GM23338 (cell line): Measurements from ENCODE around the gene GIMAP7. TPM values are rescaled to one million over a fixed set of nuclear protein-coding genes. Genes with fewer than 3 reads are reported as not detected.

Experiments
- ATAC-seq: fragments of 200-7000 bp; cut with Tn5 transposase; 3 replicates; pipeline ENCODE4 v1.9.1; 2020
- DNase-seq: peaks from one replicate; pipeline ENCODE4 v3.0.0-alpha.2; 2015; ENCODE audit warnings: low spot score
- H2AFZ ChIP-seq: fragments of 200-600 bp; sonication (generic); 2 replicates; pipeline ENCODE4 v1.8.0; 2016; ENCODE audit warnings: antibody characterized with exemption, mild to moderate bottlenecking, moderate library complexity
- H3F3A ChIP-seq: fragments of 200-600 bp; sonication (generic); replicated peaks from 2 replicates; pipeline ENCODE4 v1.8.0; 2017; ENCODE audit warnings: antibody characterized with exemption, mixed run types, low read depth
- H3K27ac ChIP-seq: fragments of 200-600 bp; sonication (generic); 2 replicates; pipeline ENCODE4 v1.6.1; 2016; ENCODE audit warnings: low read depth
- H3K27me3 ChIP-seq: fragments of 200-600 bp; sonication (generic); 2 replicates; pipeline ENCODE4 v1.8.0; 2016; ENCODE audit warnings: mild to moderate bottlenecking, mixed run types, moderate library complexity; ENCODE audit not compliant: insufficient read depth
- H3K36me3 ChIP-seq: fragments of 200-600 bp; sonication (generic); 2 replicates; pipeline ENCODE4 v1.8.0; 2016; ENCODE audit warnings: mild to moderate bottlenecking; ENCODE audit not compliant: insufficient read depth
- H3K4me1 ChIP-seq: fragments of 200-600 bp; sonication (generic); 2 replicates; pipeline ENCODE4 v1.8.0; 2016; ENCODE audit warnings: mild to moderate bottlenecking, moderate library complexity; ENCODE audit not compliant: insufficient read depth
- H3K4me2 ChIP-seq: fragments of 200-600 bp; sonication (generic); 2 replicates; pipeline ENCODE4 v1.7.1; 2017; ENCODE audit warnings: mixed run types
- H3K4me3 ChIP-seq: fragments of 200-600 bp; sonication (generic); 2 replicates; pipeline ENCODE4 v1.6.1; 2016; ENCODE audit warnings: mixed run types
- H3K79me2 ChIP-seq: fragments of 200-600 bp; sonication (generic); replicated peaks from 2 replicates; pipeline ENCODE4 v1.8.0; 2017; ENCODE audit warnings: mild to moderate bottlenecking; ENCODE audit not compliant: insufficient read depth
- H3K9me2 ChIP-seq: fragments of 200-600 bp; sonication (generic); 2 replicates; pipeline ENCODE4 v1.8.0; 2017; ENCODE audit not compliant: insufficient read depth
- H4K20me1 ChIP-seq: fragments of 200-600 bp; sonication (generic); replicated peaks from 2 replicates; pipeline ENCODE4 v1.8.0; 2017; ENCODE audit warnings: mild to moderate bottlenecking; ENCODE audit not compliant: insufficient read depth
- H3K27ac Mint-ChIP-seq: 2 replicates; pipeline ENCODE4 v1.8.0; 2020; ENCODE audit warnings: inconsistent platforms, mild to moderate bottlenecking, moderate library complexity, mixed read lengths
- H3K27me3 Mint-ChIP-seq: 3 replicates; pipeline ENCODE4 v1.8.0; 2022; ENCODE audit warnings: low read depth, mild to moderate bottlenecking, moderate library complexity, mixed read lengths, inconsistent platforms; ENCODE audit not compliant: insufficient read depth, poor library complexity
- H3K36me3 Mint-ChIP-seq: 3 replicates; pipeline ENCODE4 v1.8.0; 2021; ENCODE audit warnings: low read depth, mild to moderate bottlenecking, inconsistent platforms, moderate library complexity, mixed read lengths
- H3K4me1 Mint-ChIP-seq: 3 replicates; pipeline ENCODE4 v1.8.0; 2020; ENCODE audit warnings: mild to moderate bottlenecking, inconsistent platforms, mixed read lengths
- H3K4me3 Mint-ChIP-seq: 3 replicates; pipeline ENCODE4 v1.8.0; 2021; ENCODE audit warnings: moderate library complexity, mild to moderate bottlenecking, inconsistent platforms, mixed read lengths
- H3K9me3 Mint-ChIP-seq: 3 replicates; pipeline ENCODE4 v1.8.0; 2020; ENCODE audit warnings: moderate library complexity, mild to moderate bottlenecking, inconsistent platforms, mixed read lengths
- CREB1 ChIP-seq: fragments of 250-450 bp; sonication (Bioruptor Pico); IDR thresholded peaks from 2 replicates; pipeline ENCODE4 v1.5.0; 2020; ENCODE audit warnings: low read depth, mild to moderate bottlenecking, moderate library complexity
- EZH2 ChIP-seq: fragments of 200-600 bp; sonication (generic); IDR thresholded peaks from one replicate; pipeline ENCODE4 v1.8.0; 2017; ENCODE audit warnings: antibody characterized with exemption, mild to moderate bottlenecking, low read depth; ENCODE audit not compliant: unreplicated experiment
- EZH2phosphoT487 ChIP-seq: fragments of 200-600 bp; sonication (generic); IDR thresholded peaks from one replicate; pipeline ENCODE4 v1.8.1; 2018; ENCODE audit warnings: antibody characterized with exemption; ENCODE audit not compliant: unreplicated experiment
- JUNB ChIP-seq: IDR thresholded peaks from one replicate; pipeline ENCODE4 v1.6.1; 2016; ENCODE audit warnings: antibody characterized with exemption; ENCODE audit not compliant: unreplicated experiment
- NANOG ChIP-seq: IDR thresholded peaks from 2 replicates; pipeline ENCODE4 v1.6.1; 2016; ENCODE audit warnings: antibody characterized with exemption, borderline replicate concordance
- POLR2AphosphoS5 ChIP-seq: IDR thresholded peaks from 2 replicates; pipeline ENCODE4 v1.6.1; 2016; ENCODE audit warnings: antibody characterized with exemption, low read depth
- STAT1 ChIP-seq: IDR thresholded peaks from one replicate; pipeline ENCODE4 v1.6.1; 2016; ENCODE audit warnings: antibody characterized with exemption; ENCODE audit not compliant: unreplicated experiment
- ZNF331 ChIP-seq: fragments of 250-450 bp; sonication (Bioruptor Pico); IDR thresholded peaks from 2 replicates; pipeline ENCODE4 v1.5.0; 2020; ENCODE audit warnings: low read depth, mild to moderate bottlenecking, moderate library complexity
- polyA plus RNA-seq: library from polyadenylated mRNA; unstranded; fragments of >200 nt; fragmentation: Nextera tagmentation; extraction: Ambion mirVana; gene quantifications from 2 replicates; pipeline ENCODE4 v1.2.1, GENCODE V29; 2016
- total RNA-seq: library from RNA; depleted of rRNA; stranded (reverse); fragments of >200 nt; shearing (Covaris generic); gene quantifications from 2 replicates; pipeline ENCODE4 v1.2.3, GENCODE V29; 2014
- TF ChIP-seq, protein P1 (sequence below): IDR thresholded peaks from one replicate; pipeline ENCODE4 v1.6.1; 2018; ENCODE audit warnings: antibody characterized with exemption; ENCODE audit not compliant: unreplicated experiment
- TF ChIP-seq, protein P2 (sequence below): IDR thresholded peaks from 2 replicates; pipeline ENCODE4 v1.6.1; 2016; ENCODE audit warnings: antibody characterized with exemption
- TF ChIP-seq, protein P3 (sequence below), 2 experiments: fragments of 200-600 bp in 1 of 2; sonication (generic) in 1 of 2; conservative IDR thresholded peaks; 2 replicates each; pipeline versions ENCODE4 v1.5.1 to v1.6.1; 2016 to 2017; ENCODE audit warnings: antibody characterized with exemption in 2 of 2, low read depth in 2 of 2, mild to moderate bottlenecking in 2 of 2, moderate library complexity in 1 of 2

Gene GIMAP7
- total and polyA plus RNA-seq, 2 experiments from 2014 or later: not detected

DNA sequence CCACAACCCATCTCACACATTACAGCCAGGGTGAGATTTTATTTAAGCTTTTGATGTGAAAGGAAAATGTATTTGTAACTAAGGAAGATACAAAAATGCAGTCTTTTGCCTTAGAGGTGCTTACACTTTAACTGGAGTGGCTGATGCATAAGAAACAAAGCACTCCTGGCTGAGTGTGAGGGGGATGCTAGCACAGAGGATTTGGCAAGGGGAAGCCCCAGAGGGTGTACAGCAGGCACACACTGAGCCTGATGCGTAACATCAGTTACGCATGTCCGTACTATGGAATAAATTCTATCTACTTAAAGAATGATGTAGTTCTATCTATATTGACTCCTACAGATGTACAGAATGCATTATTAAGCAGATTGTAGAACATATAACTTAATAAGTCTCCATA is 46.4 kb upstream of the GIMAP7 start:
- H3K4me3 Mint-ChIP-seq: no peak overlapping the region
- no peaks in the 10 kb centered on the region; the same call in 2 of the 3 replicates for H3K4me1 Mint-ChIP-seq
- no peaks in the 10 kb centered on the region for H3K79me2 ChIP-seq
- H4K20me1 ChIP-seq: no peaks in the 10 kb centered on the region
- H3K9me3 Mint-ChIP-seq: no peaks in the 10 kb centered on the region
- no peaks in the 10 kb centered on the region for H3K4me1 ChIP-seq
- 0 out of 2 replicates have a peak, but pooled peaks cover 7% of the 10 kb centered on the region for H3K27me3 ChIP-seq
- H3K27ac Mint-ChIP-seq: no peak overlapping the region
- no peaks in the 10 kb centered on the region for H3F3A ChIP-seq
- ATAC-seq (no peak), DNase-seq (no peak)
- H3K27ac ChIP-seq: no peak overlapping the region
- peaks cover 4% of the 10 kb centered on the region; the same call in 1 of the 2 replicates for H3K9me2 ChIP-seq
- TF ChIP-seq STAT1: no peak
- TF ChIP-seq ZNF331 (CRISPR knock-in tag): no peak
- TF ChIP-seq, protein P1, sequence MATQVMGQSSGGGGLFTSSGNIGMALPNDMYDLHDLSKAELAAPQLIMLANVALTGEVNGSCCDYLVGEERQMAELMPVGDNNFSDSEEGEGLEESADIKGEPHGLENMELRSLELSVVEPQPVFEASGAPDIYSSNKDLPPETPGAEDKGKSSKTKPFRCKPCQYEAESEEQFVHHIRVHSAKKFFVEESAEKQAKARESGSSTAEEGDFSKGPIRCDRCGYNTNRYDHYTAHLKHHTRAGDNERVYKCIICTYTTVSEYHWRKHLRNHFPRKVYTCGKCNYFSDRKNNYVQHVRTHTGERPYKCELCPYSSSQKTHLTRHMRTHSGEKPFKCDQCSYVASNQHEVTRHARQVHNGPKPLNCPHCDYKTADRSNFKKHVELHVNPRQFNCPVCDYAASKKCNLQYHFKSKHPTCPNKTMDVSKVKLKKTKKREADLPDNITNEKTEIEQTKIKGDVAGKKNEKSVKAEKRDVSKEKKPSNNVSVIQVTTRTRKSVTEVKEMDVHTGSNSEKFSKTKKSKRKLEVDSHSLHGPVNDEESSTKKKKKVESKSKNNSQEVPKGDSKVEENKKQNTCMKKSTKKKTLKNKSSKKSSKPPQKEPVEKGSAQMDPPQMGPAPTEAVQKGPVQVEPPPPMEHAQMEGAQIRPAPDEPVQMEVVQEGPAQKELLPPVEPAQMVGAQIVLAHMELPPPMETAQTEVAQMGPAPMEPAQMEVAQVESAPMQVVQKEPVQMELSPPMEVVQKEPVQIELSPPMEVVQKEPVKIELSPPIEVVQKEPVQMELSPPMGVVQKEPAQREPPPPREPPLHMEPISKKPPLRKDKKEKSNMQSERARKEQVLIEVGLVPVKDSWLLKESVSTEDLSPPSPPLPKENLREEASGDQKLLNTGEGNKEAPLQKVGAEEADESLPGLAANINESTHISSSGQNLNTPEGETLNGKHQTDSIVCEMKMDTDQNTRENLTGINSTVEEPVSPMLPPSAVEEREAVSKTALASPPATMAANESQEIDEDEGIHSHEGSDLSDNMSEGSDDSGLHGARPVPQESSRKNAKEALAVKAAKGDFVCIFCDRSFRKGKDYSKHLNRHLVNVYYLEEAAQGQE: no peak
- TF ChIP-seq POLR2AphosphoS5: no peak
- TF ChIP-seq, protein P2, sequence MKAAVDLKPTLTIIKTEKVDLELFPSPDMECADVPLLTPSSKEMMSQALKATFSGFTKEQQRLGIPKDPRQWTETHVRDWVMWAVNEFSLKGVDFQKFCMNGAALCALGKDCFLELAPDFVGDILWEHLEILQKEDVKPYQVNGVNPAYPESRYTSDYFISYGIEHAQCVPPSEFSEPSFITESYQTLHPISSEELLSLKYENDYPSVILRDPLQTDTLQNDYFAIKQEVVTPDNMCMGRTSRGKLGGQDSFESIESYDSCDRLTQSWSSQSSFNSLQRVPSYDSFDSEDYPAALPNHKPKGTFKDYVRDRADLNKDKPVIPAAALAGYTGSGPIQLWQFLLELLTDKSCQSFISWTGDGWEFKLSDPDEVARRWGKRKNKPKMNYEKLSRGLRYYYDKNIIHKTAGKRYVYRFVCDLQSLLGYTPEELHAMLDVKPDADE: no peak
- no peak for TF ChIP-seq NANOG
- TF ChIP-seq EZH2: no peak
- no peak for TF ChIP-seq CREB1 (CRISPR knock-in tag)
- H3K36me3 Mint-ChIP-seq: no peaks in the 10 kb centered on the region
- H3K36me3 ChIP-seq: no peaks in the 10 kb centered on the region
- H3K4me3 ChIP-seq: no peak overlapping the region
- H2AFZ ChIP-seq: no peak overlapping the region
- peaks cover 2% of the 10 kb centered on the region for H3K27me3 Mint-ChIP-seq
- H3K4me2 ChIP-seq: no peak overlapping the region

DNA sequence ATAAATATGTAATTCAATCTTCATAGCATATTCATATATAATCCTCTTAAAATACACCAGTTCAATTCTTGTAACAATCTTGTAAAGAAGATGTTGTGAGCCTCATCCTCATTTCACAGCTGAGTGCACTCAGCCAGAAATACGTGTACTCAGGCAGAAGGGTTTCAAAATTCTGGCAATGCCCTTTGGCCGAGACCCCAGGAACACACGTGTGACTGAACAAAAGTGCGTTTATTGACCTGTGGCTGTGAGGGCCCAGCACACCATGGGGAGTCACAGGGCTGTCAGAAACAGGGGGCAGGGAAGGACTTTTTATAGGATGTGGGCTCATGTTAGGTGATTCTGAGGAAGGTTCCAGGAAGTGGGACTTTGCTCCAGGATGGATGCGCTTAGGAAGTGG is 42.8 kb upstream of the GIMAP7 start:
- DNase-seq (no peak), ATAC-seq (no peak)
- Histone ChIP-seq H2AFZ (no peak overlapping the region), H3K4me1 (no peaks in the 10 kb centered on the region), H4K20me1 (no peaks in the 10 kb centered on the region), H3K36me3 (no peaks in the 10 kb centered on the region), H3K79me2 (no peaks in the 10 kb centered on the region), H3K4me2 (no peak overlapping the region), H3F3A (no peaks in the 10 kb centered on the region), H3K27me3 (0 out of 2 replicates have a peak, but pooled peaks cover 7% of the 10 kb centered on the region), H3K9me2 (peaks cover 25% of the 10 kb centered on the region), H3K4me3 (no peak overlapping the region), H3K27ac (no peak overlapping the region)
- H3K36me3 Mint-ChIP-seq: no peaks in the 10 kb centered on the region
- H3K27me3 Mint-ChIP-seq: peaks cover 5% of the 10 kb centered on the region
- H3K9me3 Mint-ChIP-seq: peaks cover 3% of the 10 kb centered on the region; the same call in 2 of the 3 replicates
- no peak overlapping the region for H3K4me3 Mint-ChIP-seq
- no peak overlapping the region for H3K27ac Mint-ChIP-seq
- H3K4me1 Mint-ChIP-seq: no peaks in the 10 kb centered on the region; the same call in 2 of the 3 replicates
- TF ChIP-seq JUNB (no peak), EZH2 (no peak), EZH2phosphoT487 (no peak), CREB1 (CRISPR knock-in tag) (no peak), POLR2AphosphoS5 (no peak), NANOG (no peak), STAT1 (no peak), ZNF331 (CRISPR knock-in tag) (no peak)
- TF ChIP-seq, protein P1: no peak
- TF ChIP-seq, protein P2: no peak
- TF ChIP-seq, protein P3, sequence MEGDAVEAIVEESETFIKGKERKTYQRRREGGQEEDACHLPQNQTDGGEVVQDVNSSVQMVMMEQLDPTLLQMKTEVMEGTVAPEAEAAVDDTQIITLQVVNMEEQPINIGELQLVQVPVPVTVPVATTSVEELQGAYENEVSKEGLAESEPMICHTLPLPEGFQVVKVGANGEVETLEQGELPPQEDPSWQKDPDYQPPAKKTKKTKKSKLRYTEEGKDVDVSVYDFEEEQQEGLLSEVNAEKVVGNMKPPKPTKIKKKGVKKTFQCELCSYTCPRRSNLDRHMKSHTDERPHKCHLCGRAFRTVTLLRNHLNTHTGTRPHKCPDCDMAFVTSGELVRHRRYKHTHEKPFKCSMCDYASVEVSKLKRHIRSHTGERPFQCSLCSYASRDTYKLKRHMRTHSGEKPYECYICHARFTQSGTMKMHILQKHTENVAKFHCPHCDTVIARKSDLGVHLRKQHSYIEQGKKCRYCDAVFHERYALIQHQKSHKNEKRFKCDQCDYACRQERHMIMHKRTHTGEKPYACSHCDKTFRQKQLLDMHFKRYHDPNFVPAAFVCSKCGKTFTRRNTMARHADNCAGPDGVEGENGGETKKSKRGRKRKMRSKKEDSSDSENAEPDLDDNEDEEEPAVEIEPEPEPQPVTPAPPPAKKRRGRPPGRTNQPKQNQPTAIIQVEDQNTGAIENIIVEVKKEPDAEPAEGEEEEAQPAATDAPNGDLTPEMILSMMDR (conservative IDR thresholded peaks at IDR 0.05; ENCODE audit: low read depth in 2 of 2): no peak
